Naive B cell (primary cell): Measurements from ENCODE around the gene HEMK1. TPM values are rescaled to one million over a fixed set of nuclear protein-coding genes. Genes with fewer than 3 reads are reported as not detected.

Experiments used
- ATAC-seq, 2 donors: fragments of 150-1000 bp; cut with Tn5 transposase; 2 replicates each; pipeline ENCODE4 v1.10.0; 2021; ENCODE audit warnings: low read depth in 2 of 2, mild to moderate bottlenecking in 2 of 2, moderate library complexity in 2 of 2
- DNase-seq: peaks from one replicate; pipeline ENCODE4 v3.0.0; 2022
- H3K27ac Mint-ChIP-seq, 6 donors: one replicate each; pipeline ENCODE4 v1.8.0; 2020 to 2022; ENCODE audit warnings: mild to moderate bottlenecking in 6 of 6, mixed read lengths in 6 of 6, moderate library complexity in 5 of 6, inconsistent platforms in 2 of 6
- H3K27me3 Mint-ChIP-seq, 3 donors: one replicate each; pipeline ENCODE4 v1.8.0; 2021 to 2022; ENCODE audit warnings: mixed read lengths in 3 of 3, mild to moderate bottlenecking in 1 of 3
- H3K36me3 Mint-ChIP-seq, 2 donors: one replicate each; pipeline ENCODE4 v1.8.0; 2020 to 2022; ENCODE audit warnings: mixed read lengths in 2 of 2, inconsistent platforms in 1 of 2, mild to moderate bottlenecking in 1 of 2
- H3K4me1 Mint-ChIP-seq, 3 donors: one replicate each; pipeline ENCODE4 v1.8.0; 2020 to 2022; ENCODE audit warnings: mixed read lengths in 3 of 3, inconsistent platforms in 1 of 3, mild to moderate bottlenecking in 1 of 3, moderate library complexity in 1 of 3
- H3K4me3 Mint-ChIP-seq, 8 donors: one replicate each; pipeline ENCODE4 v1.8.0; 2020 to 2022; ENCODE audit warnings: mild to moderate bottlenecking in 8 of 8, mixed read lengths in 8 of 8, moderate library complexity in 8 of 8, inconsistent platforms in 2 of 8
- H3K9me3 Mint-ChIP-seq, 7 donors: one replicate each; pipeline ENCODE4 v1.8.0; 2020 to 2022; ENCODE audit warnings: mixed read lengths in 7 of 7, mild to moderate bottlenecking in 5 of 7, inconsistent platforms in 2 of 7, moderate library complexity in 1 of 7
- polyA plus RNA-seq, 6 donors: library from polyadenylated mRNA; unstranded; fragments of 300-500 nt; fragmentation: Illumina TruSeq; gene quantifications; one replicate each; pipeline ENCODE4 v1.2.3, GENCODE V29; 2021; ENCODE audit warnings: low read depth in 6 of 6

Gene HEMK1
- polyA plus RNA-seq, 6 donors from 2014 or later = 18.2 to 44.6 (median 32.8) TPM

DNA sequence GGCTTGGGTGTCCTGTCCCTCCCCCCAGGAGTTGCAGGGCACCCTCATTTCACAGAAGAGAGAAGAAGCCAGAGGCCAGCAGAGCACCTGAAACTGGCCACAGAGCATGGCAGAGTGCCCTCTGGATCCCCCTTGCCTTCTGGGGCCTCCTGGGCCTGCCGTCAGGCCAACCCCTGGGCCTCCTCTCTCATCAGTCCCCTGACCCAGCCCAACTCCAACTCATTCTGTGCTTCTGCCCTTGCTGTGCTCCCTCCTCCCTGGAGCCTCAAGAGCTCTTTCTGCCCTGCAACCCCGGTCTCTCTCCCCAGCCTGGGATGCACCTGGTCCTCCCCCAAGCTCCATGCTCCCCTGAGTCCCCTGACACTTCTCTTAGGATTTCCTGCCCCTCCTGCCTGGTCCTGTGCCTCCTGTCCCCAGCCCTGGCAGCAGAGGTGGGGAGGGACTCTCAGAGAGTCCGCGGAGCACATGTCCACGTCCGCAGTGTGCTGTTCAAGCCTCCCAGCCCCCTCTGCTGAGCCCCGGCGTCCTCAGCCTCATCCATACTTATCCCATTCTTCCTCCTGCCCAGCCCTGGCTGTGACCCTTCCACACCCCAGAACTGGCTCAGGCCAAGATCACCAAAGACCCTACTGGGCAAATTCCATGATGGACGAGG, 35.4 kb upstream of the HEMK1 start:
- H3K9me3 Mint-ChIP-seq = no peaks in the 10 kb centered on the region
- DNase-seq (no peak), ATAC-seq (no peak)
- no peak overlapping the region for H3K4me3 Mint-ChIP-seq
- H3K4me1 Mint-ChIP-seq = no peaks in the 10 kb centered on the region
- H3K27ac Mint-ChIP-seq = peak overlapping the region in 1 of 6 donors; percentile 10
- no peaks in the 10 kb centered on the region for H3K36me3 Mint-ChIP-seq
- H3K27me3 Mint-ChIP-seq = peaks cover 35 to 85% (median 83%) of the 10 kb centered on the region in 3 donors

- Mint-ChIP-seq H3K4me1 (no peaks in the 10 kb centered on the region), H3K4me3 (peak overlapping the region in 1 of 8 donors; percentile 53), H3K27ac (no peak overlapping the region), H3K9me3 (no peaks in the 10 kb centered on the region), H3K36me3 (no peaks in the 10 kb centered on the region), H3K27me3 (peaks cover 32 to 84% (median 81%) of the 10 kb centered on the region in 3 donors)
- DNase-seq = no peak
- ATAC-seq = no peak
These were observed 34.5 kb upstream of the HEMK1 start for GRCh38 chr3:50534681-50535330.

GRCh38 chr3:50536471-50537180, 32.7 kb upstream of the HEMK1 start:
- H3K4me3 Mint-ChIP-seq = no peak overlapping the region
- H3K9me3 Mint-ChIP-seq = no peaks in the 10 kb centered on the region
- ATAC-seq = no peak
- no peak overlapping the region for H3K27ac Mint-ChIP-seq
- no peaks in the 10 kb centered on the region for H3K4me1 Mint-ChIP-seq
- peaks cover 31 to 91% (median 82%) of the 10 kb centered on the region in 3 donors for H3K27me3 Mint-ChIP-seq
- no peak for DNase-seq
- H3K36me3 Mint-ChIP-seq = no peaks in the 10 kb centered on the region

DNA sequence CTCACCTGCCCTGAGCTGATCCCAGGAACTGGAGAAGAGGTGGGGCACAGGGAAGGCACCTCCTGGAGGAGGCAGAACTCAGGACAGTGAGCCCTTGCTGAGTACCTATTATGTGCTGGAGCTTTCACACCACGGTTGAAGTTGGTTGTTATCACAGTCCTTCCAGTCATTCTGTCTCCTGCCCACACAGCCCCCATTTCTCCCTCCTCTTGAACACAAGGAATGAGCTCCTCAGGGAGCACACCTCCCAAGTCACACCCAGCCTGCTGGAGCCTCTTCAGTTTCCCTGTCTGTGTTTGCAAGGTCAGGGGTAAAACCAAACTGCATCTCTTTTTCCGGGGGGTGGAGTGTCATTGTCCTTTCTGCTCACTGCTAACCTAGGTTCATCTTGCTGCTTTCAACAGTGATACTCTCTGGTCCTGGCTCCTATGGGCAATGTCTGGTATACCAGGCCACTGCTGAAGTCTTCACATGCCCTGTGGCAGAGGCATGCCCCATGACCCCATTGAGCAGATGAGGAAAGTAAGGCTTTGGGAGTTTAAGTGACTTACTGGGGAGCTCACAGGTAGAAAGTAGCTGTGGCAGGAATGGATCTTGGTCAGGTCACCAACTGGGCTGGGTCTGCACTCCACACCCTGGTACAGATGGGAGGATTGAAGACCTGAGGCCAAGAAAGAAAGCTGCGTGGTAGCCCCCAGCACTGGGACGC, 31.7 kb upstream of the HEMK1 start:
- Mint-ChIP-seq H3K4me3 (no peak overlapping the region), H3K27ac (no peak overlapping the region), H3K27me3 (peaks cover 28 to 91% (median 78%) of the 10 kb centered on the region in 3 donors), H3K9me3 (no peaks in the 10 kb centered on the region), H3K4me1 (no peaks in the 10 kb centered on the region), H3K36me3 (no peaks in the 10 kb centered on the region)
- DNase-seq = no peak
- no peak for ATAC-seq

GRCh38 chr3:50539356-50540286, 29.7 kb upstream of the HEMK1 start:
- Mint-ChIP-seq H3K4me1 (no peaks in the 10 kb centered on the region), H3K4me3 (no peak overlapping the region), H3K9me3 (no peaks in the 10 kb centered on the region), H3K27ac (no peak overlapping the region), H3K36me3 (no peaks in the 10 kb centered on the region), H3K27me3 (peaks cover 21 to 75% (median 58%) of the 10 kb centered on the region in 3 donors)
- ATAC-seq (no peak), DNase-seq (no peak)

DNA sequence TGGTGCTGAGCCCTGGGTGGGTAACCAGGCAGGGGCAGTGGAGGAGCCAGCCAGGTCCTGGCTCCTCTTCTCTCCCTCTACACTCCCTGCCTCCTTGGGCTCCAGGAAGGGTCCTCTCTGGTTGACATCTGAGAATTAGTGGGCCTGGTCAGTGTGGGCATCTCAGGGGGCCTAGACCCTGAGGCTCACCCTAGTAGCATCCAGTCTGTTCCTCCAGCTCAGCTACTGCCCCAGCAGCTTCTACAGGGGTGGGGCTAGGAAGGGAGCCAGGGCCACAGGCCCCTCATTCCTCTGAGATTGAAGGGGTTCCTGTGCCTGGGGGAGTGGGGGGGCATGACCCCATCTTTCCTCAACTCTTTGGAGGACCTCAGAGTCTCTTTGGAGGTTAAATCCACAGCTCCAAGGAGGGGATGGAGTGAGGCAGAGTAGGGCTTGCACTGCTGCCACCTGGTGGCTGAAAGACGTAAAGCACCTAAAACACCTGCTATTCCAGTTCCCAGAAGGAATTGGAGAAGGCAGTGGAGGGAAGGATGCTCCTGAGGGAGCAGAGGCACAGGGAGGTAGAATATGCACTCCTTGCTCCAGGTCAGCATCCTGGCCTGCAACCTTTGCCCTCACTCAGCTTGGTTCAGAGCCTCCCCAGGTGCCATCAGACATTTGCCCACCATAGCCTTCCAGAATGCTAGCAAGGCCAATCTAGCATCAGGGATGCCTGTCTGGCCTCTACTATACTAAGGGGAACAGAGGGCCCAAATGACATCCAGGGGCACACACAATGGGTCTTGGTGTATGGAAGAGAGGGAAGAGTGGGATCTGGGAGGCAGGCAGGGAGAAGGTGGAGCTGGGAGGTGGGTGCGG, 26.9 kb upstream of the HEMK1 start:
- Mint-ChIP-seq H3K9me3 (no peaks in the 10 kb centered on the region), H3K4me3 (no peak overlapping the region), H3K27ac (peak overlapping the region in 2 of 6 donors; percentile 76), H3K4me1 (no peaks in the 10 kb centered on the region), H3K27me3 (peaks cover 15 to 49% (median 32%) of the 10 kb centered on the region in 3 donors), H3K36me3 (no peaks in the 10 kb centered on the region)
- DNase-seq = peak; percentile 53
- peak; percentile 47 to 62 for ATAC-seq

DNA sequence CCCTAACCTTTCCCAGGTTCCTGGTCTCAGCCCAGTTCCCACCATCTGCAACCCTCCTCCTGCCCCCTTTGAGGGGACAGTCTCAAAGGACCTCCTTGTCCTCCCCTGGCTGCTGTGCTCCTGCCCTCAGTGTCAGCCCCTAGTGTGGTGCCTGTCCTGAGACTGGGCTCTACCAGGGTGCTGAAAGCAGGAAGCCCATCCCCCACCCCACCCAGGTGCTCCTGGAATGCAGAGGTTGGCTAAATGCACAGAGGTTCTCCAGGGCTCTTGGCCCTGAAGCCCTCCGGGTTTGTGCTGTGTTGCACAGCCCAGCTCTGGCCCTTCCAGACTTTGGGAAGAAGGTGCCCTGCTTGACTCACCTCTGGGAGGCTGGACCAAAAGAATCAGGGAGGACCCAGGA, 23.5 kb upstream of the HEMK1 start:
- H3K36me3 Mint-ChIP-seq = no peaks in the 10 kb centered on the region
- H3K9me3 Mint-ChIP-seq = no peaks in the 10 kb centered on the region
- H3K4me1 Mint-ChIP-seq = peaks cover 0 to 2% (median 0%) of the 10 kb centered on the region in 3 donors
- DNase-seq = no peak
- no peak overlapping the region for H3K27ac Mint-ChIP-seq
- ATAC-seq = no peak
- peaks cover 7 to 19% (median 9%) of the 10 kb centered on the region in 3 donors for H3K27me3 Mint-ChIP-seq
- peak overlapping the region in 1 of 8 donors; percentile 3 for H3K4me3 Mint-ChIP-seq

- no peaks in the 10 kb centered on the region for H3K36me3 Mint-ChIP-seq
- ATAC-seq = no peak
- H3K27ac Mint-ChIP-seq = no peak overlapping the region
- no peak for DNase-seq
- H3K4me3 Mint-ChIP-seq = no peak overlapping the region
- H3K4me1 Mint-ChIP-seq = peaks cover 0 to 4% (median 0%) of the 10 kb centered on the region in 3 donors
- H3K9me3 Mint-ChIP-seq = no peaks in the 10 kb centered on the region
- H3K27me3 Mint-ChIP-seq = peaks cover 0 to 16% (median 0%) of the 10 kb centered on the region in 3 donors
These were observed 20.1 kb upstream of the HEMK1 start for GRCh38 chr3:50549226-50549625.

GRCh38 chr3:50550079-50550736, 19.1 kb upstream of the HEMK1 start:
- Mint-ChIP-seq H3K9me3 (no peaks in the 10 kb centered on the region), H3K36me3 (no peaks in the 10 kb centered on the region), H3K27me3 (peaks cover 0 to 16% (median 0%) of the 10 kb centered on the region in 3 donors), H3K27ac (no peak overlapping the region), H3K4me3 (no peak overlapping the region), H3K4me1 (peaks cover 0 to 4% (median 0%) of the 10 kb centered on the region in 3 donors)
- ATAC-seq (peak; percentile 75 to 83), DNase-seq (peak; percentile 51)

DNA sequence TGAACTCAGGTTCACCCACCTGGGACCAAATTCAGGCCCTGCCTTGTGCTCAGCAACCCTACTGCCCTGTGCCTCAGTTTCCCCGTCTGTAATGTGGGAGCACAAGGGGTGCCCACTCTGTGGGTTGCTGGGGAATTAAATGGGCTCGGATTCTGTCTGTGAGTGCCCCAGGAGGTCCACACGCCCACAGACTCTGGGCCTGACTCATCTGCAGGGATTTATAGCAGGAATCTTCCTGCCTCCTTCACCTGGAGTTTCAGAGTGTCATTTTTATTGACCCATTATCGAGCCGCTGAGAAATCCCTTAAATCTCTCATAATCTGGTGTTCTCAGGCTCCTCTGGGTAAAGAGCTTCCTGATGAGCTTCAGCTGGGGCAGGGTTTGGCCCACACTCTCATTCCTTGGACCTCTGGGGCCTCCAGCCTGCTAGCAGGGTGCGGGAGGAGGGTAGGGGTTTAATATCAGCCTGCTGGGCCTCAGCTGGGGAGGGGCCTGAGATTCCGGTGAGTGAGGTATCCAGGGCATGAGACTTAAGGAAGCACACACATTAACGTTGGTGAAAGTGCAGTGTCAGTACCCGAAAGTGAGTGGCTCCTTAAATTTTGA, 18.2 kb upstream of the HEMK1 start:
- Mint-ChIP-seq H3K27ac (no peak overlapping the region), H3K4me1 (peaks cover 0 to 4% (median 0%) of the 10 kb centered on the region in 3 donors), H3K9me3 (no peaks in the 10 kb centered on the region), H3K4me3 (no peak overlapping the region), H3K27me3 (peaks cover 0 to 21% (median 7%) of the 10 kb centered on the region in 3 donors), H3K36me3 (no peaks in the 10 kb centered on the region)
- ATAC-seq = no peak
- no peak for DNase-seq
